Activated CD8-positive, alpha-beta memory T cell treated with anti-CD3 and anti-CD28 coated beads, Interleukin-2, amount 10 ng/mL, durations not matched to agents 7 days and 5 days (primary cell): ENCODE results near the gene ARHGAP26. TPM values are rescaled to one million over a fixed set of nuclear protein-coding genes. Genes with fewer than 3 reads are reported as not detected.

Experiments used
- ATAC-seq: fragments of 150-1000 bp; cut with Tn5 transposase; one replicate; pipeline ENCODE4 v1.10.0; 2021; ENCODE audit warnings: moderate library complexity
- CTCF ChIA-PET: fragments of 350-600 bp; sonication (Branson Sonifier 250); formaldehyde crosslinking; loops from one replicate; lab custom pipeline; 2021; ENCODE audit warnings: antibody characterized with exemption; lab: Charles Lee
- DNase-seq: peaks from one replicate; pipeline ENCODE4 v3.0.0-alpha.2; 2020
- H3K27ac Mint-ChIP-seq: one replicate; pipeline ENCODE4 v1.8.0; 2021; ENCODE audit warnings: mild to moderate bottlenecking, mixed read lengths
- H3K27me3 Mint-ChIP-seq: one replicate; pipeline ENCODE4 v1.8.0; 2021; ENCODE audit warnings: mixed read lengths
- H3K36me3 Mint-ChIP-seq: one replicate; pipeline ENCODE4 v1.8.0; 2021; ENCODE audit warnings: mild to moderate bottlenecking, mixed read lengths
- H3K4me1 Mint-ChIP-seq: one replicate; pipeline ENCODE4 v1.8.0; 2021; ENCODE audit warnings: mixed read lengths
- H3K4me3 Mint-ChIP-seq: one replicate; pipeline ENCODE4 v1.8.0; 2021; ENCODE audit warnings: mild to moderate bottlenecking, moderate library complexity, mixed read lengths
- H3K9me3 Mint-ChIP-seq: one replicate; pipeline ENCODE4 v1.8.0; 2022; ENCODE audit warnings: low read depth, mixed read lengths
- total RNA-seq, 2 experiments: library from RNA; stranded (reverse); gene quantifications; one replicate each; pipeline ENCODE4 v1.2.3, GENCODE V29; 2021

The ARHGAP26 gene
- total RNA-seq, 2 experiments from 2014 or later = 12.6 to 38.9 TPM

- CTCF ChIA-PET = interaction anchor here (0.7 kb wide), 1 partner anchor 257 kb away, joined by 3 read pairs; no protein-coding TSS in a partner anchor
- DNase-seq = no peak
- no peak for ATAC-seq
- peaks cover 15% of the 10 kb centered on the region for H3K36me3 Mint-ChIP-seq
- H3K27me3 Mint-ChIP-seq = no peaks in the 10 kb centered on the region
- no peak overlapping the region for H3K27ac Mint-ChIP-seq
- H3K4me1 Mint-ChIP-seq = peaks cover 25% of the 10 kb centered on the region
- H3K9me3 Mint-ChIP-seq = peaks cover 7% of the 10 kb centered on the region
- no peak overlapping the region for H3K4me3 Mint-ChIP-seq
These were observed 420.2 kb downstream of the ARHGAP26 start for GRCh38 chr5:143190260-143190810.

GRCh38 chr5:143191720-143192119 lies 421.5 kb downstream of the ARHGAP26 start:
- ATAC-seq (no peak), DNase-seq (no peak)
- Mint-ChIP-seq H3K9me3 (peaks cover 7% of the 10 kb centered on the region), H3K36me3 (peaks cover 16% of the 10 kb centered on the region), H3K4me3 (no peak overlapping the region), H3K4me1 (peaks cover 21% of the 10 kb centered on the region), H3K27me3 (no peaks in the 10 kb centered on the region), H3K27ac (no peak overlapping the region)
- CTCF ChIA-PET = no interaction called here

- Mint-ChIP-seq H3K27me3 (no peaks in the 10 kb centered on the region), H3K36me3 (peaks cover 20% of the 10 kb centered on the region), H3K27ac (no peak overlapping the region), H3K4me3 (no peak overlapping the region), H3K9me3 (peaks cover 7% of the 10 kb centered on the region), H3K4me1 (peaks cover 22% of the 10 kb centered on the region)
- CTCF ChIA-PET = no interaction called here
- DNase-seq (no peak), ATAC-seq (no peak)
These were observed 422.2 kb downstream of the ARHGAP26 start for GRCh38 chr5:143192191-143192900.

- Mint-ChIP-seq H3K4me3 (no peak overlapping the region), H3K9me3 (peaks cover 11% of the 10 kb centered on the region), H3K36me3 (peaks cover 22% of the 10 kb centered on the region), H3K27ac (no peak overlapping the region), H3K27me3 (no peaks in the 10 kb centered on the region), H3K4me1 (peaks cover 7% of the 10 kb centered on the region)
- ATAC-seq (no peak), DNase-seq (no peak)
- CTCF ChIA-PET = interaction anchor here (0.8 kb wide), 1 partner anchor 872 kb away, joined by 3 read pairs; no protein-coding TSS in a partner anchor
These were observed 424.0 kb downstream of the ARHGAP26 start for GRCh38 chr5:143194206-143194605.

DNA sequence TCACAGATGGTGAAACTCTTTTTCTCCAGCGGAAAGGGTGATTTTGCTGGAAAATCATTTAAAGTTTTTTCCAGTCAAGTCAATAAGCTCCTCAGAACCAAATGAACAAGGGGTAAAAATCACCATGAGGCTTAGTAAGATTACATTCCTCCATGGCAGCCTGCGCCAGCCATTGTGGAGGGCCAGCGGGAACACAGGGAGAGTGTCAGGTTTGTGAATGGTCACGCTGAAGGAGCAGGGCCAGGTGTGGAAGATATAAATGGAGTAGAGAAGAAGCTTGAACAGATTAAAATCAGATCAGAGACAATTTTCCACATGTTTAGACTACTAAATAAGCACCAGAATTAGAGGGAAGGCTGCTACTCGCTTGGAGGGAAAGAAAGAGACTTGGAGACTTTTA lies 424.5 kb downstream of the ARHGAP26 start:
- peaks cover 6% of the 10 kb centered on the region for H3K4me1 Mint-ChIP-seq
- no peak overlapping the region for H3K27ac Mint-ChIP-seq
- no peaks in the 10 kb centered on the region for H3K27me3 Mint-ChIP-seq
- CTCF ChIA-PET = interaction anchor here (0.8 kb wide), 1 partner anchor 872 kb away, joined by 3 read pairs; no protein-coding TSS in a partner anchor
- DNase-seq (no peak), ATAC-seq (no peak)
- H3K36me3 Mint-ChIP-seq = peaks cover 23% of the 10 kb centered on the region
- peaks cover 11% of the 10 kb centered on the region for H3K9me3 Mint-ChIP-seq
- no peak overlapping the region for H3K4me3 Mint-ChIP-seq

- Mint-ChIP-seq H3K4me1 (peaks cover 6% of the 10 kb centered on the region), H3K4me3 (no peak overlapping the region), H3K36me3 (peaks cover 22% of the 10 kb centered on the region), H3K27ac (no peak overlapping the region), H3K9me3 (peaks cover 11% of the 10 kb centered on the region), H3K27me3 (no peaks in the 10 kb centered on the region)
- CTCF ChIA-PET = interaction anchor here (0.8 kb wide), 1 partner anchor 18 kb away, joined by 3 read pairs; no protein-coding TSS in a partner anchor
- DNase-seq = no peak
- ATAC-seq = no peak
These were observed 425.3 kb downstream of the ARHGAP26 start for GRCh38 chr5:143195491-143195890.

- CTCF ChIA-PET = no interaction called here
- no peak for DNase-seq
- Mint-ChIP-seq H3K27ac (no peak overlapping the region), H3K4me3 (no peak overlapping the region), H3K36me3 (peaks cover 14% of the 10 kb centered on the region), H3K4me1 (peaks cover 8% of the 10 kb centered on the region), H3K9me3 (peaks cover 4% of the 10 kb centered on the region), H3K27me3 (no peaks in the 10 kb centered on the region)
- no peak for ATAC-seq
These were observed 426.6 kb downstream of the ARHGAP26 start for GRCh38 chr5:143196601-143197259.

- Mint-ChIP-seq H3K4me3 (no peak overlapping the region), H3K27me3 (no peaks in the 10 kb centered on the region), H3K27ac (no peak overlapping the region), H3K9me3 (peaks cover 4% of the 10 kb centered on the region), H3K4me1 (peaks cover 8% of the 10 kb centered on the region), H3K36me3 (peaks cover 19% of the 10 kb centered on the region)
- DNase-seq (no peak), ATAC-seq (no peak)
- CTCF ChIA-PET = no interaction called here
These were observed 427.1 kb downstream of the ARHGAP26 start for GRCh38 chr5:143197260-143197656.

- peaks cover 8% of the 10 kb centered on the region for H3K4me1 Mint-ChIP-seq
These were observed 428.2 kb downstream of the ARHGAP26 start for GRCh38 chr5:143198332-143198731.

GRCh38 chr5:143199161-143199560 lies 429.0 kb downstream of the ARHGAP26 start:
- CTCF ChIA-PET = interaction anchor here (0.8 kb wide), 1 partner anchor 311 kb away, joined by 3 read pairs; no protein-coding TSS in a partner anchor
- peaks cover 8% of the 10 kb centered on the region for H3K4me1 Mint-ChIP-seq
- DNase-seq (no peak), ATAC-seq (no peak)
- no peaks in the 10 kb centered on the region for H3K27me3 Mint-ChIP-seq
- H3K9me3 Mint-ChIP-seq = peaks cover 4% of the 10 kb centered on the region
- H3K36me3 Mint-ChIP-seq = peaks cover 28% of the 10 kb centered on the region
- no peak overlapping the region for H3K27ac Mint-ChIP-seq
- no peak overlapping the region for H3K4me3 Mint-ChIP-seq

More at GRCh38 chr5:143198332-143198731, 428.2 kb downstream of the ARHGAP26 start:
- Mint-ChIP-seq H3K27me3 (no peaks in the 10 kb centered on the region), H3K4me3 (no peak overlapping the region), H3K36me3 (peaks cover 26% of the 10 kb centered on the region), H3K27ac (no peak overlapping the region), H3K9me3 (peaks cover 4% of the 10 kb centered on the region)
- DNase-seq (no peak), ATAC-seq (no peak)
- CTCF ChIA-PET = no interaction called here

GRCh38 chr5:143199843-143200242 lies 429.7 kb downstream of the ARHGAP26 start:
- ATAC-seq = no peak
- no peak for DNase-seq
- Mint-ChIP-seq H3K27me3 (no peaks in the 10 kb centered on the region), H3K36me3 (peaks cover 28% of the 10 kb centered on the region), H3K27ac (no peak overlapping the region), H3K4me3 (no peak overlapping the region), H3K9me3 (peaks cover 4% of the 10 kb centered on the region), H3K4me1 (peaks cover 8% of the 10 kb centered on the region)
- CTCF ChIA-PET = interaction anchor here (0.8 kb wide), 1 partner anchor 311 kb away, joined by 3 read pairs; no protein-coding TSS in a partner anchor

DNA sequence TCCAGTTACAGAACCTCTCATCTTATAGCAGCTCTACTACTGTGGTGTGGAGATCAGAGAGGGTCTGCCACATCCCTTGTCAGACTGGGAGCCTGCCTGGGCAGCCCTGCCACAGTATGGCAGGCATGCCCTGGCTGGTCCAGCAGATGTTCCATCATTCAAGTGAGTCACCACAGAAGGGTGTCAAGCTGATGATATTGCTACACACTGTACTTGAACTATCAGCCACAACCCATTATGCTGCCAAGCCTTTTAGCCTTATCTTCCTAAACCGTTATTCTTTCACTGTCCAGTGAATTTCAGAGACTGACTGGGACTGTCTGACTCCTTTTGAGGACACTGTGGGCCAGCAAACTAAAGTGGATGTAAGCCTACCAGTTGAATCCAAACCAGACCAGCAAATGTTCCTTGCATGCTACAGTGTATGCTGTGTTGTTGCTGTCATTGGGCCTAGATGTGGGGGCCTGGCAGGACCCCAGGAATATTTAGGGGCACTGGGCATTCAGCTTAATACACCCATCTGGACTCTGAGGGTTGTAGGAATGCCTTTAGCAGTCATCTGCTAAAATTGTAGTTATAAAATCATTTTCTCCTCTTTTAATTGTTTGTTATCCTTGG lies 430.7 kb downstream of the ARHGAP26 start:
- DNase-seq = no peak
- Mint-ChIP-seq H3K27ac (no peak overlapping the region), H3K36me3 (peaks cover 28% of the 10 kb centered on the region), H3K27me3 (no peaks in the 10 kb centered on the region), H3K4me1 (peaks cover 13% of the 10 kb centered on the region), H3K4me3 (no peak overlapping the region), H3K9me3 (peaks cover 4% of the 10 kb centered on the region)
- ATAC-seq = no peak
- CTCF ChIA-PET = interaction anchor here (1.0 kb wide), 1 partner anchor 86 kb away, joined by 3 read pairs; no protein-coding TSS in a partner anchor

GRCh38 chr5:143201589-143201988 lies 431.4 kb downstream of the ARHGAP26 start:
- H3K36me3 Mint-ChIP-seq = peaks cover 28% of the 10 kb centered on the region
- H3K4me3 Mint-ChIP-seq = no peak overlapping the region
- no peak overlapping the region for H3K27ac Mint-ChIP-seq
- H3K4me1 Mint-ChIP-seq = peaks cover 20% of the 10 kb centered on the region
- H3K9me3 Mint-ChIP-seq = peaks cover 4% of the 10 kb centered on the region
- ATAC-seq = no peak
- DNase-seq = no peak
- no peaks in the 10 kb centered on the region for H3K27me3 Mint-ChIP-seq
- CTCF ChIA-PET = no interaction called here
